Stimulated activated naive CD4-positive, alpha-beta T cell (primary cell): ENCODE data around the gene SLC16A8.

Experiments used
- DNase-seq, 6 experiments: peaks; one replicate each; lab custom pipeline; 2025; lab: John Stamatoyannopoulos, UW

Gene SLC16A8

GRCh38 chr22:38112381-38112780 is 28.4 kb upstream of the SLC16A8 start:
- no peak for DNase-seq

- DNase-seq = no peak
Measured at GRCh38 chr22:38111925-38112355, 28.0 kb upstream of the SLC16A8 start.

- DNase-seq = no peak
Measured at GRCh38 chr22:38110863-38111852, 27.2 kb upstream of the SLC16A8 start.

DNA sequence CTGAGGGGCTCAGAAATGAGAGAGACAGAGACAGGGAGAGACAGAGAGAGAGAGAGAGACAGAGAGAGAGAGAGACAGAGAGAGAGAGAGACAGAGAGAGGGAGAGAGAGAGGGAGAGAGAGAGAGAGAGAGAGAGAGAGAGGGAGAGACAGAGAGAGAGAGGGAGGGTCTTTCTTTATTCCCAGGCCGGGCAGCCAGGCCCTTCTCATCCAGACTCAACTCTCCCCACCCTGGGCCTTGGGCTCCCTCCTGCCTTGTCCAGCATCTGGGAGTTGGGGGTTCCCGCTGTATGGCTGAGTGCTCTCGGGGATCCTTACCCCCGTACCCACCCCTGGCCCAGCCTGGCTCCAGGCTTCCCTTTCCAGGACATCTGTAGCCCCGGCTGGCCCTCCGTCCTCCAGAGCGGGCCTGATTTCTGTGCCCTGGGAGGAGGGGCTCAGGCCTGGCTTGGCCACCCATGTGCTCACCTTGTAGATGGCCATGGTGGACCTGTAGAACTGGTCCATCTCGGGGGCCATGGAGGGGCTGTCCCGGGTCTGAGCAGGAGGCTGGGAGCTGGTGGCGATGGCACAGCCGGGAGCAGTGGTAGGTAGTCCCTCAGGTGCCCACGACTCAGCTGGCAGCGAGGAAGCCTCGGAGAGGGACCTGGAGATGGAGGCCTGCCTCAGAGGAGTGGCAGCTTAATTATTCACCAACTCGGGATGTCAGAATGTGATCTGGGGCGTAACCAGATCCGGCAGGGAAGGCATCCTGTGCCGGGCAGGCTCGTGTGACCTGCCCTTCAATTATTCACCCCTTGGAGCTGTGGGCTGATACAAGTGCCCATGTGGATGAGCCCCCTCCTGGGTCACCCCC is 26.3 kb upstream of the SLC16A8 start, which contains the start of gene BAIAP2L2:
Gene BAIAP2L2, minus strand, starts transcription at position 677 of the 855 bp plus-strand sequence. Its CDS starts 159 bp downstream, at position 518.
- no peak for DNase-seq

- DNase-seq = peak in 2 of 6 experiments; percentile 9 to 11
Measured at GRCh38 chr22:38109371-38110001, 25.5 kb upstream of the SLC16A8 start.

DNA sequence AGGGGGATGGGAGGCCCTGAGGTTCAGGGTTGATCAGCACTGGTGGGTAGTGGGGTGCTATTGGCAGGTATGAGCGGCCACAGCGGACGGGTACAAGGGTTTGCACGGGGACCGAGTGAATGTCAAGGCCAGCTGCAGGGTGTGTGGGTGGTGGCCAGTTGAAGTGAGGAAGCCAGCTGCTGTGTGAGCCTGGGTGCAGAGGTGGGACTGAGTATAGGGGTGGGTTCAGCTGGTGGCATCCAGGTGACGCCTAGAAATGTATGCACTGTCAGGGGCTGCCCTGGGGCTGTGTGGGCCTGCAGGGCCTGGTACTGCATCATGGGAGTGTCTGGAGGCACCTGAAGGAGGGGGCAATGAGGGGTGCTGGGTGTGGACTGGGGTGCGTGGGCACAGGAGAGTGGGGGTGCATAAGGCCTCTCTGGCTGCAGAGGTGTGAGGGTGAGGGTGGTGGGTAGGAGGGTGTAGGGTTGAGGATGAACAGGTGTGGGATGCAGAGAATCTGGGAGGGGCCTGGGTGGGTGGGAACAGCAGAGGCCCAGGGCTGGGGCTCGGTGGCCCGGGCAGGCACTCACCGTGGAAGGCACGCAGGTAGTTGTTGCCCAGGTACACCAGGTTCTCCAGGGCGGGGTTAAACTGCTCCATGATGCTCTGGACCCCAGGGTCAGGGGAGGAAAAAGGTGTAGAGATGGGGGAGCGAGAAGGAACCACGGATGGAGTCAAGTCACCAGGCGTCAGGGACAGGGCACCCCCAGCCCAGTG is 24.8 kb upstream of the SLC16A8 start:
- no peak for DNase-seq

DNA sequence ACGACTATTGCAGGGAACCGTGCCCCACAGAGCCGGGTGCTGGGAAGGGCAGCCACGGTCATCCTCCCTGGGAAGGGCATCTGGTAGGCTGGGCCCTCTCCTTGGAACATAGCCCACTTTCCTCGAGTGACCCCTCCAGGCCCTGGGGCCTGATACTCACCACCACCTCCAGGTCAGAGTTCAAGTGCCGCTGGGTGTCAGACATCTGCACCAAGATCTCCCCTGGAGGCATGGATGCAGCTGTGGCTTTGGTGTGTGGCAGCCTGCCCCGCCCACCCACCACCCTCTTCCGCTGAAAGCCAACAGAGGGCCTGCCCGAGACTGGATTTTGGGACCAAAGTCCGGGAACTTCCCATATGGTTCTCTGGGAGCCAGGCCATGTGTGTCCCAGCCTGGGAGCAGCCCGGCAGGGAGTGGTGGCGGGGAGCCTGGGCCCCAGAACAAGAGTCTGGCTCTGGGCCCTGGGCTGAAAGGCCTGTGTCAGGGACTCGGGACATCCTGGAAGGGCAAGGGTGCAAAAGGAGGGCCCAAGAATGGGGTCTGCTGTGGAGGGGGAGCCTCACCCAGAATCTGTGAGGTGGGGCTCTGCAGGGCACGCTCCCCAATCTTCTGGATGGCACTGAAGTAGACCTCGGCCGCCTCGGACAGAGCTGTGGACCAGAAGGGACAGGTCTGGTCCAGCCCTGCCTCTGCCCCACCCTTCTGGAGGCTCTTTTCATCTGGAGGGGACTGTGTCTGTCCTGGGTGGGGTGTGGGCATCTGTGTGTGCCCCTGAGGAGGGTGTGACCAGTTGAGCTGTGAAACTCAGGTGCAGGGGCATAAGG is 23.9 kb upstream of the SLC16A8 start:
- DNase-seq = no peak

- DNase-seq = no peak
Measured at GRCh38 chr22:38106814-38107578, 23.0 kb upstream of the SLC16A8 start.

DNA sequence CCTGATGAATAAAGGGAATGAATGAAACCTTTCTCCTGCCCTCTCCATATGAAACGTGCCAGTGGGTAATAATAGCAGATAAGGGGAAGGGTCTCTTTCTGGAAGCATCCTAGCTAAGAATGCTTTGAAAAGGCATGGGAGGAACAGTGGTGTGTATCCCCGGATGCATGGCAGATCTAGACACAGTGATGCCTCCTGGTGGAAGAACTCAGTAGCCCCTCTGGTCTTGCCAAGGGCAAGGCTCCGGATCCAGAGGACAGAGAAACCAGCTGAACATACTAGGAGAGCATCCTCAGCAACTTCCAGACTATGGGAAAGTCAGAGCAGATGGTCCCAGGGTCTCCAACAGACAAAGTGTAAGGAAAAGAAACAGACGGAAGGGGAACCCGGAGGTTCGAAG is 20.1 kb upstream of the SLC16A8 start:
- DNase-seq = no peak

- no peak for DNase-seq
Measured at GRCh38 chr22:38103641-38104040, 19.7 kb upstream of the SLC16A8 start.

- DNase-seq = no peak
Measured at GRCh38 chr22:38098410-38099249, 14.6 kb upstream of the SLC16A8 start.

GRCh38 chr22:38097557-38098409 is 13.8 kb upstream of the SLC16A8 start:
- DNase-seq = no peak

DNA sequence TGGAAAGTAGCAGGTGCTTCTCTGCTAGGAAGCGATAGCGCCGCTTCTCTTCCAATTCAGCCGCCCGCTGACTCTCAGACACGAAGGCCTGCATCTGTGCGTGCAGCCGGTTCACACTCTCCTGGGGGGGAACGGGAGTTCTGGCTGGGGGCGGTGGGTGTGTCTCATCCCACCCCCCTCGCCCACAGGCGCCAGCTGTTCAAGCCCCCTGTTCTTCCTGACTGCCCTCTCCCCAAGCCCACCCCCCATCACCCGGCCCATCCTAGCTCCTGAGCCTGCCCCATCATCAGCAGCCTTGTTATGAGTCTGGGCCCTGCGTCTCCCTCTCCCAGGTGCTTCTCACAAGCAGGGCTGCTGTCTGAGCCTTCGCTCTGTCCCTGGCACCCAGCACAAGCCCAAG is 13.1 kb upstream of the SLC16A8 start:
- DNase-seq = no peak

DNA sequence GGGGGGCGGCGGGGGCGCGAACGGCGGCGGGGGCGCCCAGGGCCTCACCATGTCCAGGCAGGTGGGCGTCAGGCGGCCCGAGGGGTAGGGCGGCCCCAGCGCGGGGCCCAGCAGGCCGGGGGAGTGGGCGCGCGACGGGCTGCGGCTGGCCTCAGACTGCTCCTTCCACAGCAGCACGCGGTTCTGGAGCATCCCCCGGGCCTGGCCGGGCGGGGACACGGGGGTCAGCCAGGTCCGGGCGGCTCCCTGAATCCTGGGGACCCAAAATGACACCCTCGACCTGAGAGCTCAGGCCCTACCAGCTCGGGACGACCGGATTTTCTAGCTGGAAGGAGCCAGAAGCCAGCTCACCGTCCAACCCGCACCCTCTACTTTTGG is 5.5 kb upstream of the SLC16A8 start:
- no peak for DNase-seq

DNA sequence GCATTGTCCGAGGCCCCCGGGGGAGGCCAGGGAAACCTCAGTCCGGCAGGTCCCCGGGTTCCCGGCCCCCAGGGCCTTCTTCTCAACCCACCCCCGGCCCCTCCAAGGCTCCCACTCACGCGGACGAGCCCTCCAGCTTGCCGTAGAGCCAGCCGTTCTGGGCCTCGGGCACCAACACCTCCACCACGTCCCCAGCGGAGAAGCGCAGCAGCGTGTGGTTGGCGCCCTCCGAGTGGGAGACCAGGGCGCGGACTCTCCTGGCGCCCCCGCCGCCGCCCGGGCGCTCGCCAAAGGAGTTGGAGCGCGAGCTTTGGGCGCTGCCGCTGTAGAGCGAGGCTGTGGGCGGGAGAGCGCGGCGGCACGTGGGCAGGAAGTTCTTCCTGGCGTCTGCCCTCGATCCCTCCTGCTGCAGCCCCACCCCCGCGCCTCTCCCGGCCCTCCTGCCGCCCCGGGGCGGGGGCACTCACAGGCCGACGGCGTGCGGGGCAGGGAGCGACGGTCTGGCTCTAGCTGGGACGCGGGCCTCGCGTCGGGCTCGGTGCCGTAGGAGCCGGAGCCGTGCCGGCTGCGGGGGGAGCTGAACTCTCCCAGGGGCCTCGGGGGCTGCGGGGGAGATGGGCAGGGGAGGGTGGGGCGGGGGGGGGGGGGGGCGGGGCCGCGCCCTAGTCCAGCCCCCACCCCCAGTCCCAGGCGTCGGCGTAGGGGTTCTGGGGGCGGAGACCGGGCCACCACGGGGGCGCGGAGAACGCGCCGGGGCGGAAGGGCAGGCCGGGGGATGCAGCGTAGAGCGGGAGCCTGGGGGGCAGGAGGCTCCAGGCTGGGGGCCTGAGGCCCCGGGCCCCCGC is 4.9 kb upstream of the SLC16A8 start:
- DNase-seq = no peak

DNA sequence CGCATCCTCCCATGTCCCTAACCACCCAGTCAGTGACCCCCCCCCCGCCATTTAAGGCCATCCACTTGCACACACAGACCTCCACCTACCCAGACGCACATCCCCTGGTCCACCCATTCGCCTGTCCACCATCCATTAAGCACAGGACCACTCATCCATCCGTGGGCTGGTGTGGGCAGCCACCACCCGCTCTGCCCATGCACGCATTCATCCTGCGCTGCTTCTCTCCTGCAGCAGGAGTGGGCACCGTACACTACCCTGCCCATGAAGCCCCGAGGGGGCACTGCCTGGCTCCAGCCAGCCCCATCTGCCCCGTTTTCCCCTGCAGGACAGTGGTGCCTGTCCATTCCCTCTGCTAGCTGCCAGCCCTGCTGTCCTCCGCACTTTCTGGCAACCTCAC is 3.9 kb upstream of the SLC16A8 start:
- DNase-seq = no peak

DNA sequence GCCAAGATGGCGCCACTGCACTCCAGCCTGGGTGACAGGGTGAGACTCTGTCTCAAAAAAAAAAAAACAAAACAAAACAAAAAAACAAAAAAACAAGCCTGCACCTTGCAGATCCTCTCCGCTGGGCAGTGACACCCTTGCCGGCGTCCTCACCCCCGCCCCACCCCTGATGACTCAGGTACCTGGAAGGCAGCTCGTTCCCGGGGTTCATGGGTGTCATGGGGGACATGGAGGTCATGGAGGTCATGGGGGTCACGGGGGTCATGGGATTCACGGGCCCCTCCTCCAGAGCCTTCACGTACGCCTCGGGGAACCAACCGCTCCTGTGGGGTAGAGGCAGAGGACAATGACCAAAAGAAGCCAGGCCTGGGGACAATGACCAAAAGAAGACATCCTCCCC is 3.0 kb upstream of the SLC16A8 start:
- no peak for DNase-seq
